Stimulated activated memory B cell treated with anti-CD40 and anti-IgM and Interleukin-4, amounts not matched to agents 10 μg/mL and 1 μg/mL and 100 μg/mL, for 72 hours (primary cell): Measurements from ENCODE around the gene CLEC1A.

Experiments used
- ATAC-seq: fragments of 150-1000 bp; cut with Tn5 transposase; 2 replicates; pipeline ENCODE4 v1.10.0; 2021
- H3K27ac Mint-ChIP-seq: one replicate; pipeline ENCODE4 v1.8.0; 2022; ENCODE audit warnings: mild to moderate bottlenecking, mixed read lengths
- H3K27me3 Mint-ChIP-seq: one replicate; pipeline ENCODE4 v1.8.0; 2022; ENCODE audit warnings: mixed read lengths
- H3K36me3 Mint-ChIP-seq: one replicate; pipeline ENCODE4 v1.8.0; 2022; ENCODE audit warnings: mixed read lengths
- H3K4me1 Mint-ChIP-seq: one replicate; pipeline ENCODE4 v1.8.0; 2022; ENCODE audit warnings: mixed read lengths
- H3K4me3 Mint-ChIP-seq: one replicate; pipeline ENCODE4 v1.8.0; 2022; ENCODE audit warnings: mild to moderate bottlenecking, moderate library complexity, mixed read lengths
- H3K9me3 Mint-ChIP-seq: one replicate; pipeline ENCODE4 v1.8.0; 2022; ENCODE audit warnings: mixed read lengths

CLEC1A gene

GRCh38 chr12:10115311-10115710 lies 16.5 kb upstream of the CLEC1A start:
- Mint-ChIP-seq H3K4me1 (no peaks in the 10 kb centered on the region), H3K9me3 (peaks cover 14% of the 10 kb centered on the region), H3K4me3 (no peak overlapping the region), H3K36me3 (no peaks in the 10 kb centered on the region), H3K27me3 (peaks cover 13% of the 10 kb centered on the region), H3K27ac (no peak overlapping the region)
- ATAC-seq = no peak

- no peak overlapping the region for H3K4me3 Mint-ChIP-seq
- no peak overlapping the region for H3K27ac Mint-ChIP-seq
- peaks cover 10% of the 10 kb centered on the region for H3K9me3 Mint-ChIP-seq
- no peaks in the 10 kb centered on the region for H3K4me1 Mint-ChIP-seq
- peaks cover 13% of the 10 kb centered on the region for H3K27me3 Mint-ChIP-seq
- no peak for ATAC-seq
- no peaks in the 10 kb centered on the region for H3K36me3 Mint-ChIP-seq
These were observed 15.1 kb upstream of the CLEC1A start for GRCh38 chr12:10113920-10114319.

- Mint-ChIP-seq H3K36me3 (no peaks in the 10 kb centered on the region), H3K4me1 (no peaks in the 10 kb centered on the region), H3K9me3 (peaks cover 7% of the 10 kb centered on the region), H3K27ac (no peak overlapping the region), H3K27me3 (peaks cover 13% of the 10 kb centered on the region), H3K4me3 (no peak overlapping the region)
- no peak for ATAC-seq
These were observed 14.3 kb upstream of the CLEC1A start for GRCh38 chr12:10113075-10113474.

GRCh38 chr12:10111451-10111850 lies 12.7 kb upstream of the CLEC1A start:
- Mint-ChIP-seq H3K27ac (no peak overlapping the region), H3K4me3 (no peak overlapping the region), H3K36me3 (no peaks in the 10 kb centered on the region), H3K4me1 (no peaks in the 10 kb centered on the region), H3K9me3 (peaks cover 10% of the 10 kb centered on the region), H3K27me3 (peaks cover 23% of the 10 kb centered on the region)
- ATAC-seq = no peak

GRCh38 chr12:10110256-10110844 lies 11.6 kb upstream of the CLEC1A start:
- Mint-ChIP-seq H3K4me3 (no peak overlapping the region), H3K27ac (no peak overlapping the region), H3K27me3 (peaks cover 34% of the 10 kb centered on the region), H3K4me1 (no peaks in the 10 kb centered on the region), H3K36me3 (no peaks in the 10 kb centered on the region), H3K9me3 (peaks cover 14% of the 10 kb centered on the region)
- no peak for ATAC-seq

DNA sequence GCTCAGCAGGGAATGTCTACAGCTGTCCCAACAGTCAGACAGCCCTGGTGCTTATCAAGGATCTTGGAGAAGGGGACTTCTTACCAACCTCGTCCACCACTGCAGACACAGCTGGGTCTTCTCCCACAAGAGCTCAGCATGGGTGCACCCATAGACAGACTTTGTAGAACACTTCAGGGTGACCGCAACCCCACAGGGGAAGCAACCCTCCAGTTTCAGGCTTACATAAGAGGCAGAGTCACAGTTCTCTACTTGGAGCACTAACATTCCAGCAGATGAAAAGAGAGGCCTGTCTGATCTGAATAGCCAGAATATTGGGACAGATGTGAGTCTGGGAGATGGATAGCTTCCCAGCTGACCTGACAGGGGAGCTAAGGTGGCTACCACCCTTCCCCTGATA lies 3.5 kb upstream of the CLEC1A start:
- H3K4me1 Mint-ChIP-seq = no peaks in the 10 kb centered on the region
- no peak overlapping the region for H3K4me3 Mint-ChIP-seq
- no peaks in the 10 kb centered on the region for H3K36me3 Mint-ChIP-seq
- H3K9me3 Mint-ChIP-seq = peaks cover 12% of the 10 kb centered on the region
- no peak for ATAC-seq
- H3K27ac Mint-ChIP-seq = no peak overlapping the region
- H3K27me3 Mint-ChIP-seq = peaks cover 69% of the 10 kb centered on the region

- Mint-ChIP-seq H3K4me1 (no peaks in the 10 kb centered on the region), H3K9me3 (peaks cover 9% of the 10 kb centered on the region), H3K36me3 (no peaks in the 10 kb centered on the region), H3K27ac (no peak overlapping the region), H3K27me3 (peaks cover 63% of the 10 kb centered on the region), H3K4me3 (no peak overlapping the region)
- ATAC-seq = no peak
These were observed 2.9 kb upstream of the CLEC1A start for GRCh38 chr12:10101648-10102220.

DNA sequence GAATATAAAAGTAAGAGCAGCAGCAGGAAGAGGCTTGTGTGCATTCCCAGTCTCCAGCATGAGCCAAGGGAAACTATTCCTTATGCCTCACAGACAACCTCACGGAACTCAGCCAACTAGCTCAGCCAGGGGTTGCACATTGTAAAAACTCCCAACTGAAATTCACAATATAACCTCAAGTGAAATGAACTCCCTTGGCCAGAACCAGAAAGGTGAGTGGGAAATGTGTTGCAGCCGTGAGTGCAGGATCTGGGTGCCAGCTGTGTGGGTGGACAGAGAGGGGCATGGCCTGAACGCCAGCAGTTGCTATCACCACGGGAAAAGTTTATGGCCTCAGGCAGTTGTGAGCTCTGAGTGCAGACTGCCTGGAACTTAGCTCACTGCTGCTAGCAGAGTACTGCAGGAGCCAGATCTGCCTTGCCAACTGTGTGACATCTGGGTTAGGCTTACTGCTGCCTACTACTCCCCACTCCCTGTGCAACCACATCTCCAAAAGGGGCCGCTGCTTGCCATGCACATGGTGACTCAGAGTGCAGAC lies 2.3 kb upstream of the CLEC1A start:
- H3K27ac Mint-ChIP-seq = no peak overlapping the region
- H3K9me3 Mint-ChIP-seq = peaks cover 9% of the 10 kb centered on the region
- H3K4me3 Mint-ChIP-seq = no peak overlapping the region
- no peaks in the 10 kb centered on the region for H3K36me3 Mint-ChIP-seq
- H3K4me1 Mint-ChIP-seq = no peaks in the 10 kb centered on the region
- ATAC-seq = no peak
- peaks cover 56% of the 10 kb centered on the region for H3K27me3 Mint-ChIP-seq

DNA sequence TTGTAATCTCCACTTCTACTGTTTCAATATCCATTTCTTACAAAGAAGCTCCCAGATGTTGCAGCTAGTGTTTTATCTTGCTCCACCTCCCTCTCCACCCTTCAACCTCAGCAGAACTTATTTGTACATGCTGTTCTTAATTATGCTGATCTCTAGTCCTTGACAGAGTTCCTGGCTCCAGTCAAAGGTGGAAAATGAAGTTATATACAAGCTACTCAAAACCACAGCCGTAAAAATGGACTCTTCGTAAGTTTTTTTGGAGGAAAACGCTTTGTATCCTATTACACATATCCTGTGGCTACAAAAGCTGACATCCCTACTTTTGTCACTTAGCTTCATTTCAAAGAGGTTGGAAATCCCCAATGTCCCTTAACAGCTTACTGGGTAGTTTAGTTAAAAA lies 1.3 kb downstream of the CLEC1A start:
- Mint-ChIP-seq H3K27me3 (peaks cover 29% of the 10 kb centered on the region), H3K9me3 (no peaks in the 10 kb centered on the region), H3K36me3 (no peaks in the 10 kb centered on the region), H3K4me3 (no peak overlapping the region), H3K4me1 (no peaks in the 10 kb centered on the region), H3K27ac (no peak overlapping the region)
- no peak for ATAC-seq

GRCh38 chr12:10095971-10096370 lies 2.8 kb downstream of the CLEC1A start:
- no peaks in the 10 kb centered on the region for H3K4me1 Mint-ChIP-seq
- H3K36me3 Mint-ChIP-seq = no peaks in the 10 kb centered on the region
- H3K9me3 Mint-ChIP-seq = no peaks in the 10 kb centered on the region
- peaks cover 19% of the 10 kb centered on the region for H3K27me3 Mint-ChIP-seq
- no peak overlapping the region for H3K4me3 Mint-ChIP-seq
- no peak for ATAC-seq
- no peak overlapping the region for H3K27ac Mint-ChIP-seq

DNA sequence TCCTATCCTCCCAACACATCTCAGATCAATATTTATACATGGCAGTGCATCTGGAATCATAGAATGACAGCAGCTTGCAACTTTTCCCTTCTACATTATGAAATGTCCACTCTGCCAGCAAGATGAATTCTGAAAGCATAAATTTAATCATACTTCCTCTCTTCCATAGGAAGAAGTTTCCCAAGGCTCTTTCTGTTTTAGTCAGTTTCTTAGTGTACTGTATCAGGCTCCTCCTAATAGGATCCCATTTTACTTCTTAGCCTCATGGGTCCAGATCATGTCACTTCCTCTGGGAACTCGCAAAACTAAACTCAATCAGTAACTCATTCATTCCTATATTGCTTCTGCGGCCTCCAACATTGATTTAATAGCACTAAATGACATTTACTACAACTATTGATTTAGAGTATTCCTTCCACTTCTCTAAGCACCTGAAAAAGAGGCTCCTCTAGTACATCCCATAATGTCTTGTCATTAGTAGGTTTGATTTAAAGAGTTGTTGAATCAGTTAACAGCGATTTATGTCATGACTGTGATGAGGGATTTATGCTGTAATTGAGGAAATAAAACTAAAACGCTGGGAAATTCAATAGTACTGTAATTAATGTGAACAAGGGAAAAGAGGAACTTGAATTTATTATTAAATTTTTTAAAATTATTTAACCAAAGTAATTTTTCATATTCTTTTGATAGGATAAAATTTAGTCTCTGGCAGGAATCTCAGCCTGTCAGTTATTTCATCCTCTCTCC lies 4.0 kb downstream of the CLEC1A start:
- peaks cover 5% of the 10 kb centered on the region for H3K4me1 Mint-ChIP-seq
- no peaks in the 10 kb centered on the region for H3K9me3 Mint-ChIP-seq
- no peak for ATAC-seq
- no peaks in the 10 kb centered on the region for H3K36me3 Mint-ChIP-seq
- no peak overlapping the region for H3K27ac Mint-ChIP-seq
- H3K4me3 Mint-ChIP-seq = no peak overlapping the region
- H3K27me3 Mint-ChIP-seq = peaks cover 24% of the 10 kb centered on the region

GRCh38 chr12:10088955-10089900 lies 9.6 kb downstream of the CLEC1A start:
- Mint-ChIP-seq H3K36me3 (no peaks in the 10 kb centered on the region), H3K4me1 (peaks cover 15% of the 10 kb centered on the region), H3K27ac (no peak overlapping the region), H3K9me3 (peaks cover 8% of the 10 kb centered on the region), H3K27me3 (peaks cover 34% of the 10 kb centered on the region), H3K4me3 (no peak overlapping the region)
- no peak for ATAC-seq

DNA sequence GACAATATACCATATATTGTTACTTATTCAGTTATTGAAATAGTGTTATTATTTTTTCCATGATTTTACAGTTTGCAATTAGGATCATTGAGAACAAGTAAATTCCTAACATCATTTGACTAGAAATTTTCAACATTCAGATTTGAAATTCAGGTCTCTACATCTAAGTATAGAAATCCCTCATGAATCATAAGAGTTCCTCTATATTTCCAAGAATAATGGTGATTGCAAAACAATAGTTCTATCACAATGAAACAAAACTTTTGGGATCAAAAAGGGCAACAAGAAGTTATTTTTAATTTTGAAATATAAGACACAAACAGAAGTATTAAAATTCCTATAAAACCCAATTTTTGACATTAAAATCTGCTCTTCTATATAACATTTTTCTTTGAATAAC lies 10.8 kb downstream of the CLEC1A start:
- no peak overlapping the region for H3K27ac Mint-ChIP-seq
- H3K27me3 Mint-ChIP-seq = peaks cover 39% of the 10 kb centered on the region
- ATAC-seq = no peak
- no peak overlapping the region for H3K4me3 Mint-ChIP-seq
- peaks cover 12% of the 10 kb centered on the region for H3K9me3 Mint-ChIP-seq
- H3K36me3 Mint-ChIP-seq = no peaks in the 10 kb centered on the region
- H3K4me1 Mint-ChIP-seq = peaks cover 15% of the 10 kb centered on the region

DNA sequence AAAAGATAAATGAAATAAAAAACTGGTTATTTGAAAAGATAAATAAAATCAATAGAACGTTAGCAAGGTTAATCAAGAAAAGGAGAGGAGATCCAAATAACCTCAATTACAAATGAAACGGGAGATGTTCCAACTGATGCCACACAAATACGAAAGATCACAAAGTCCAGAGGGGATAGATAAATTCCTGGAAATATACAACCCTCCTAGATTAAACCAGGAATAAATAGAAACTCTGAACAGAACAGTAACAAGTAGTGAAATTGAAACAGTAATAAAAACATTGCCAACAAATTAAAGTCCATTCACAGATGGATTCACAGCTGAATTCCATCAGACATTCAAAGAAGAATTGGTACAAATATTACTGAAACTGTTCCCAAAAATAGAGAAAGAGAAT lies 12.4 kb downstream of the CLEC1A start:
- peaks cover 49% of the 10 kb centered on the region for H3K27me3 Mint-ChIP-seq
- H3K9me3 Mint-ChIP-seq = peaks cover 15% of the 10 kb centered on the region
- H3K4me3 Mint-ChIP-seq = no peak overlapping the region
- no peak for ATAC-seq
- H3K36me3 Mint-ChIP-seq = no peaks in the 10 kb centered on the region
- peaks cover 15% of the 10 kb centered on the region for H3K4me1 Mint-ChIP-seq
- H3K27ac Mint-ChIP-seq = no peak overlapping the region

- Mint-ChIP-seq H3K4me3 (no peak overlapping the region), H3K9me3 (peaks cover 15% of the 10 kb centered on the region), H3K36me3 (no peaks in the 10 kb centered on the region), H3K27me3 (peaks cover 38% of the 10 kb centered on the region), H3K27ac (no peak overlapping the region), H3K4me1 (peaks cover 9% of the 10 kb centered on the region)
- no peak for ATAC-seq
These were observed 14.1 kb downstream of the CLEC1A start for GRCh38 chr12:10084733-10085132.
